ENCODE results near the gene FAM114A1. TPM values are rescaled to one million over a fixed set of nuclear protein-coding genes. Genes with fewer than 3 reads are reported as not detected.

Gene FAM114A1
- total RNA-seq, 2 donors from 2014 or later, result 57.7 to 73.2 TPM

GRCh38 chr4:38832624-38833528 is 34.7 kb upstream of the FAM114A1 start:
- H3K9me3 ChIP-seq, result peaks cover 0 to 31% of the 10 kb centered on the region in 2 donors
- H3K4me3 ChIP-seq, result no peak overlapping the region
- DNase-seq (ENCODE audit: low spot score), result no peak
- H3K27ac ChIP-seq, result no peak overlapping the region
- H3K27me3 ChIP-seq, result no peaks in the 10 kb centered on the region
- H3K4me1 ChIP-seq, result no peaks in the 10 kb centered on the region
- TF ChIP-seq, protein P1, sequence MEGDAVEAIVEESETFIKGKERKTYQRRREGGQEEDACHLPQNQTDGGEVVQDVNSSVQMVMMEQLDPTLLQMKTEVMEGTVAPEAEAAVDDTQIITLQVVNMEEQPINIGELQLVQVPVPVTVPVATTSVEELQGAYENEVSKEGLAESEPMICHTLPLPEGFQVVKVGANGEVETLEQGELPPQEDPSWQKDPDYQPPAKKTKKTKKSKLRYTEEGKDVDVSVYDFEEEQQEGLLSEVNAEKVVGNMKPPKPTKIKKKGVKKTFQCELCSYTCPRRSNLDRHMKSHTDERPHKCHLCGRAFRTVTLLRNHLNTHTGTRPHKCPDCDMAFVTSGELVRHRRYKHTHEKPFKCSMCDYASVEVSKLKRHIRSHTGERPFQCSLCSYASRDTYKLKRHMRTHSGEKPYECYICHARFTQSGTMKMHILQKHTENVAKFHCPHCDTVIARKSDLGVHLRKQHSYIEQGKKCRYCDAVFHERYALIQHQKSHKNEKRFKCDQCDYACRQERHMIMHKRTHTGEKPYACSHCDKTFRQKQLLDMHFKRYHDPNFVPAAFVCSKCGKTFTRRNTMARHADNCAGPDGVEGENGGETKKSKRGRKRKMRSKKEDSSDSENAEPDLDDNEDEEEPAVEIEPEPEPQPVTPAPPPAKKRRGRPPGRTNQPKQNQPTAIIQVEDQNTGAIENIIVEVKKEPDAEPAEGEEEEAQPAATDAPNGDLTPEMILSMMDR (IDR thresholded peaks at IDR 0.05), result no peak
- H3K36me3 ChIP-seq, result no peaks in the 10 kb centered on the region

- no peak overlapping the region for H3K4me3 ChIP-seq
- no peaks in the 10 kb centered on the region for H3K27me3 ChIP-seq
- DNase-seq (ENCODE audit: low spot score), result no peak
- peaks cover 0 to 31% of the 10 kb centered on the region in 2 donors for H3K9me3 ChIP-seq
- H3K4me1 ChIP-seq, result no peaks in the 10 kb centered on the region
- TF ChIP-seq, protein P1 (IDR thresholded peaks at IDR 0.05), result no peak
- H3K36me3 ChIP-seq, result no peaks in the 10 kb centered on the region
- H3K27ac ChIP-seq, result no peak overlapping the region
Observed at GRCh38 chr4:38834570-38834969, 33.0 kb upstream of the FAM114A1 start.

DNA sequence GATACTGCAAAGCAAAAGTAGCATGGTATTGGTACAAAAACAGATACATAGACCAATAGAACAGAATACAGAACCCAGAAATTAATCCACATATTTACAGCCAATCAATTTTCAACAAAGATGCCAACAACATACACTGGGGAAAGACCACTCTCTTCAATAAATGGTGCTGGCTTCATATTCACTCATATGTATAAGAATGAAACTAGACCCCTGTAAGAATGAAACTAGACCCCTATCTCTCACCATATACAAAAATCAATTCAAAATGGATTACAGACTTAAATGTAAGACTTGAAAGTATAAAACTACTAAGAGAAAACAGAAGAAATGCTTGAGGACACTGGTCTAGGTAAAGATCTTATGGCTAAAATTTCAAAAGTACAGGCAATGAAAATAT is 30.3 kb upstream of the FAM114A1 start:
- peaks cover 0 to 31% of the 10 kb centered on the region in 2 donors for H3K9me3 ChIP-seq
- DNase-seq (ENCODE audit: low spot score), result no peak
- TF ChIP-seq, protein P1 (IDR thresholded peaks at IDR 0.05), result no peak
- no peaks in the 10 kb centered on the region for H3K36me3 ChIP-seq
- H3K27me3 ChIP-seq, result no peaks in the 10 kb centered on the region
- H3K4me1 ChIP-seq, result no peaks in the 10 kb centered on the region
- no peak overlapping the region for H3K4me3 ChIP-seq
- no peak overlapping the region for H3K27ac ChIP-seq

GRCh38 chr4:38837849-38838248 is 29.8 kb upstream of the FAM114A1 start:
- Histone ChIP-seq H3K27ac (no peak overlapping the region), H3K36me3 (no peaks in the 10 kb centered on the region), H3K4me1 (no peaks in the 10 kb centered on the region), H3K27me3 (no peaks in the 10 kb centered on the region), H3K9me3 (peaks cover 0 to 31% of the 10 kb centered on the region in 2 donors), H3K4me3 (no peak overlapping the region)
- TF ChIP-seq, protein P1 (IDR thresholded peaks at IDR 0.05), result no peak
- DNase-seq (ENCODE audit: low spot score), result no peak

- TF ChIP-seq, protein P1 (IDR thresholded peaks at IDR 0.05), result no peak
- DNase-seq (ENCODE audit: low spot score), result no peak
- Histone ChIP-seq H3K9me3 (no peaks in the 10 kb centered on the region), H3K4me3 (no peak overlapping the region), H3K27me3 (no peaks in the 10 kb centered on the region), H3K36me3 (no peaks in the 10 kb centered on the region), H3K4me1 (no peaks in the 10 kb centered on the region), H3K27ac (no peak overlapping the region)
Observed at GRCh38 chr4:38842994-38843393, 24.6 kb upstream of the FAM114A1 start.
